Right renal pelvis (tissue), 4 donors: ENCODE results near the gene MEIOSIN. TPM values are rescaled to one million over a fixed set of nuclear protein-coding genes. Genes with fewer than 3 reads are reported as not detected.

Source experiments
- DNase-seq, 4 donors: peaks; one replicate each; pipeline ENCODE4 v3.0.0-alpha.2; 2013; ENCODE audit warnings: low read depth in 4 of 4, low spot score in 3 of 4, missing footprints in 1 of 4
- polyA plus RNA-seq, 4 donors: library from polyadenylated mRNA; unstranded; fragments of 120-200 nt; gene quantifications; one replicate each; pipeline ENCODE4 v1.2.1, GENCODE V29; 2013; ENCODE audit not compliant: insufficient read length in 4 of 4

The MEIOSIN gene
- polyA plus RNA-seq, 4 donors, result 0.03 TPM; not detected in 3

- DNase-seq, result no peak
These were observed 31.2 kb downstream of the MEIOSIN start for GRCh38 chr19:45764475-45764874.

- DNase-seq, result no peak
These were observed 31.9 kb downstream of the MEIOSIN start for GRCh38 chr19:45764945-45765701.

- DNase-seq, result no peak
These were observed 32.6 kb downstream of the MEIOSIN start for GRCh38 chr19:45765702-45766295.

- no peak for DNase-seq
These were observed 33.1 kb downstream of the MEIOSIN start for GRCh38 chr19:45766296-45766868.

- DNase-seq, result no peak
These were observed 33.7 kb downstream of the MEIOSIN start for GRCh38 chr19:45766869-45767346.

- peak; percentile 71 to 85 (median 81) for DNase-seq
These were observed 34.2 kb downstream of the MEIOSIN start for GRCh38 chr19:45767410-45767880.

- DNase-seq, result peak in 1 of 4 donors; percentile 60
These were observed 34.8 kb downstream of the MEIOSIN start for GRCh38 chr19:45767881-45768654.

GRCh38 chr19:45768655-45768983 is 35.4 kb downstream of the MEIOSIN start:
- DNase-seq, result no peak

- peak; percentile 96 to 98 (median 97) for DNase-seq
These were observed 35.9 kb downstream of the MEIOSIN start, which contains the start of gene SIX5 for GRCh38 chr19:45768984-45769782. TSS of gene SIX5 (minus strand) at chr19:45769252. CDS start at chr19:45768844, 408 bp downstream.

- DNase-seq, result no peak
These were observed 36.6 kb downstream of the MEIOSIN start for GRCh38 chr19:45769821-45770191.

GRCh38 chr19:45770192-45771101 is 37.2 kb downstream of the MEIOSIN start:
- DNase-seq, result peak; percentile 92 to 95 (median 94)

- no peak for DNase-seq
These were observed 38.2 kb downstream of the MEIOSIN start for GRCh38 chr19:45771311-45771933.

GRCh38 chr19:45772130-45772840 is 39.0 kb downstream of the MEIOSIN start:
- no peak for DNase-seq

GRCh38 chr19:45772912-45773311 is 39.7 kb downstream of the MEIOSIN start:
- no peak for DNase-seq

GRCh38 chr19:45773384-45773783 is 40.1 kb downstream of the MEIOSIN start:
- DNase-seq, result no peak

GRCh38 chr19:45774765-45775164 is 41.5 kb downstream of the MEIOSIN start:
- DNase-seq, result no peak

GRCh38 chr19:45777395-45777961 is 44.2 kb downstream of the MEIOSIN start:
- DNase-seq, result no peak
